AG04449 (cell line): ENCODE results near the gene GNAO1.

Experiments used
- CTCF ChIA-PET: fragments of 350-600 bp; formaldehyde crosslinking; extraction: SDS; loops from one replicate; lab custom pipeline; 2021; ENCODE audit warnings: antibody characterized with exemption; lab: Yijun Ruan, JAX
- POLR2A ChIA-PET: fragments of 400-600, 350-600 bp; formaldehyde crosslinking; extraction: SDS; loops from one replicate; lab custom pipeline; 2020; ENCODE audit warnings: antibody characterized with exemption, inconsistent platforms; lab: Yijun Ruan, JAX
- DNase-seq: peaks from one replicate; pipeline ENCODE4 v3.0.0-alpha.2; 2010; ENCODE audit warnings: low read depth, low spot score
- H3K4me3 ChIP-seq: 2 replicates; pipeline ENCODE4 v1.5.1; 2011; ENCODE audit warnings: low read depth, mild to moderate bottlenecking, control low read depth, low read length
- TF ChIP-seq, protein P1 (sequence below): IDR thresholded peaks from one replicate; pipeline ENCODE4 v1.5.1; 2011; ENCODE audit warnings: mild to moderate bottlenecking, moderate library complexity, low read length, control low read depth, inconsistent platforms; ENCODE audit not compliant: insufficient read depth; ENCODE audit errors: missing control alignments

Gene GNAO1

DNA sequence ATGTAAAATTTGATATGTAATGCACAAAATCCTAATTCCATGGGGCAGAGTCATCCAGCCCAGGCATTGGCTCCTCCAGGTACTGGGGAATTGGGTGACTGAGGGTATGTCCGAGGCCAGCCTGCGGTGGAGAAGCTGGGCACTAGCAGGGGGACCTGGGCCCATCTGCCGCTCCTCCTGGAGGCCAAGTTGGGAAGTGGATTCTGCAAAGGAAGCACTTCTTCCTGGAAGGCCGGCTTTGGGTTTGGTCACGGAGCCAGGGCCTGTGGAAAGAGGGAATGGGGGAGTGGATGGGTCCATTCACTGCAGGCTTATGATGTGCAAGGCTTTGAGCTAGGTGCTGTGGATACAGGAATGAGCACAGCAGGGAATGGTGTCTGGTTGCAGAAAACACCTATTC, 85.8 kb downstream of the GNAO1 start:
- H3K4me3 ChIP-seq: no peak overlapping the region
- ChIA-PET POLR2A (no interaction called here), CTCF (interaction anchor here (0.7 to 2.3 kb wide), 4 partner anchors 10 to 1773 kb away, joined by 3 to 9 read pairs (median 6); no protein-coding TSS in a partner anchor)
- TF ChIP-seq, protein P1, sequence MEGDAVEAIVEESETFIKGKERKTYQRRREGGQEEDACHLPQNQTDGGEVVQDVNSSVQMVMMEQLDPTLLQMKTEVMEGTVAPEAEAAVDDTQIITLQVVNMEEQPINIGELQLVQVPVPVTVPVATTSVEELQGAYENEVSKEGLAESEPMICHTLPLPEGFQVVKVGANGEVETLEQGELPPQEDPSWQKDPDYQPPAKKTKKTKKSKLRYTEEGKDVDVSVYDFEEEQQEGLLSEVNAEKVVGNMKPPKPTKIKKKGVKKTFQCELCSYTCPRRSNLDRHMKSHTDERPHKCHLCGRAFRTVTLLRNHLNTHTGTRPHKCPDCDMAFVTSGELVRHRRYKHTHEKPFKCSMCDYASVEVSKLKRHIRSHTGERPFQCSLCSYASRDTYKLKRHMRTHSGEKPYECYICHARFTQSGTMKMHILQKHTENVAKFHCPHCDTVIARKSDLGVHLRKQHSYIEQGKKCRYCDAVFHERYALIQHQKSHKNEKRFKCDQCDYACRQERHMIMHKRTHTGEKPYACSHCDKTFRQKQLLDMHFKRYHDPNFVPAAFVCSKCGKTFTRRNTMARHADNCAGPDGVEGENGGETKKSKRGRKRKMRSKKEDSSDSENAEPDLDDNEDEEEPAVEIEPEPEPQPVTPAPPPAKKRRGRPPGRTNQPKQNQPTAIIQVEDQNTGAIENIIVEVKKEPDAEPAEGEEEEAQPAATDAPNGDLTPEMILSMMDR: peak; percentile 41
- DNase-seq: no peak

DNA sequence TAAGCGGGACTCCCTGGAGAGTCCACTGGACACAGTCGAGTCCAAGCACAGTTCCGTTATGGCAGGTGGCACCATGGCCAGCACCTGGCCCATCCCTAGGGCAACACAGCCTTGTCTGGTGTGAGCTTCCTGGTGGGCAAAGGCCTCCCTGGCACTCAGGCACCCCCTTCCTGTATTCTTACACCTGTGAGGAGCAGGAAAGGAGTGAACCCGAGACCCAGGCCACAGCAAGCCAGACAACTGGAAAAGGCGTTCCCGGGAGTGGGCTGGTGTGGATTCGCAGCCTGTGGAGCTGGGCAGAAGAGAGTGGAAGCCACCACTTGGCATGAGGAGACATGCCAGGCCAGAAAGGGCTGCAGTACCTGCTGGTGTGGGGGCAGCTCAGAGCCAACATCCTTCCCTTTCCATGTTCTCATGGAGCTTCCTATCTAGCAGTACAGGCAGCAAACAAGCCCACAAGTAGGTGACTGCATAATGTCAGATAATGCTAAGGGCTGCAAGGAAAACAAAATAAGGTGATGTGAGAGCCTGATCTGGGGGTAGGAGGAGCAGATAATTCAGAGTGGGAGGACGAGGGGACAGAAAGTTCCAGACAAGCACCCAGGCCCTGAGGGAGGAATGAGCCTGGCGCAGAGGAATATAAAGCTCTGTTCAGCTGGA, 87.0 kb downstream of the GNAO1 start:
- ChIA-PET CTCF (interaction anchor here (0.7 to 7.1 kb wide), 4 partner anchors 8 to 335 kb away, joined by 3 to 47 read pairs (median 18); no protein-coding TSS in a partner anchor), POLR2A (no interaction called here)
- TF ChIP-seq, protein P1: no peak
- DNase-seq: no peak
- no peak overlapping the region for H3K4me3 ChIP-seq

DNA sequence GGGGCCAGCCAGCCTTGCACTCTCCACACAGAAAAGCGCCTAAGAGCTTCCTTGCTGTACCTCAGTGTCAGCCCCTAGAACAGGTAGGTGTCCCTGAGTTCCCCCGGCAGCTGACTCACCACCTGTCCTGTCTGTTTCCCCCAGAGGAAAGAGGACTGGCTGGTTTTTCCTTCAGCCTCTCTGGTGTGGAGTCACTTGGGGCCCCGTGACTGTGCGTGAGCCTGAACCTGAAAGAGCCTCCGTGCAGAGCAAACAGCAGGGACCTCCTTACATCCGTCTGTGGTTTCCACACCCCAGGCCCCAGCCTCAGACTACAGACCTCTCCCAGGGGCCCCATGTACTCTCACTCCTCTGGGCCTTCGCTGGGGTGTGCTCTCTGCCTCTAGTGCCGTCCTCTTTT, 87.8 kb downstream of the GNAO1 start:
- TF ChIP-seq, protein P1: no peak
- DNase-seq: no peak
- no peak overlapping the region for H3K4me3 ChIP-seq
- POLR2A ChIA-PET: no interaction called here
- CTCF ChIA-PET: interaction anchor here (2.4 to 7.1 kb wide), 3 partner anchors 9 to 40 kb away, joined by 11 to 47 read pairs (median 34); no protein-coding TSS in a partner anchor

DNA sequence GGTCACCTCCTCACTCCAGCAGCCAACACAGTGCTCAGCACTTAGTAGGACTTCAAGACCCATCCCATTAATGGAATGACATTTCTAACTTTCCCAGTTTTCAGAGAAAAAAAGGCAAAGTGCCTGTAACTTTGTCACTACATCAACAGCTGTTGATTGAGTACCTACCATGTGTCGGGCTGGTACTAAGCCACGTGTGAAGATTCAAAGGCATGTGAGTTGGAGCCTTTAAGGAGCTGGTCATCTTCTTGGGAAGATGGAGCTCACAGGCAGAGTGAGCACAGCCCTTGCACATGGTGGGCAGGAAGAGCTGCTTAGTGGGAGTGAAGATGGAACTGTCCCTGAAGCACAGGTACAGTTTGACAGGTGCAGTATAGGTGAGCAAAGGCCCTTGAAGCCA, 88.6 kb downstream of the GNAO1 start:
- ChIA-PET CTCF (interaction anchor here (0.9 to 7.1 kb wide), 5 partner anchors 10 to 77 kb away, joined by 3 to 47 read pairs (median 11); no protein-coding TSS in a partner anchor), POLR2A (no interaction called here)
- DNase-seq: no peak
- TF ChIP-seq, protein P1: no peak
- no peak overlapping the region for H3K4me3 ChIP-seq

DNA sequence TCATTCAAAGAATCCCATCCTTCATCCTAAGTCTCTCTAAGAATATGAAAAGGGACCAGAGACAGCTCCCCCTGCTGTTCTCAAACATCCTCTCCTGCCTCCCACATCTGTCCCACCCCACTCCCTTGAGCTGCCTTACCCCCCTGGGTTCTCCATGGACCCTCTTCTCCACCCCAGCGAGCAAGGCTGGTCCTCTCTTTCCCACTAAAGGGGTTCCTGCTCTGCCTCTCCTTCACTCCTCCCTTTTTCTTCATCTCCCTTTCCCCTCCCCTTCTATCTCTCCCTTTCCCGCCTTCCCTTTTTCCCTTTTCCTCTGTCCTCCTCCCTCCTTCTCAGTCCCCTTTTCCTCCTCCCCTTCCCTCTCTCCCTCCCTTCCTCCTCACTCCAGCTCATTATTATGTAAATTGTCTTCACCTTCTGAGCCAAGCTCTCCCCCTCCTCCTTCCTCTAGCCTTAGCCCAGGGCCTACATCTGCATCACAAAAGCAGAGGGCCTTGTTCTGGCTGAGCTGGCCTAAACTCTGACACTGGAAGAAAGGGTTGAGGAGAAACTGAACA, 90.0 kb downstream of the GNAO1 start:
- H3K4me3 ChIP-seq: no peak overlapping the region
- ChIA-PET POLR2A (no interaction called here), CTCF (interaction anchor here (0.7 to 7.1 kb wide), 13 partner anchors 8 to 339 kb away, joined by 3 to 47 read pairs (median 4); no protein-coding TSS in a partner anchor)
- no peak for DNase-seq
- TF ChIP-seq, protein P1: peak; percentile 39

DNA sequence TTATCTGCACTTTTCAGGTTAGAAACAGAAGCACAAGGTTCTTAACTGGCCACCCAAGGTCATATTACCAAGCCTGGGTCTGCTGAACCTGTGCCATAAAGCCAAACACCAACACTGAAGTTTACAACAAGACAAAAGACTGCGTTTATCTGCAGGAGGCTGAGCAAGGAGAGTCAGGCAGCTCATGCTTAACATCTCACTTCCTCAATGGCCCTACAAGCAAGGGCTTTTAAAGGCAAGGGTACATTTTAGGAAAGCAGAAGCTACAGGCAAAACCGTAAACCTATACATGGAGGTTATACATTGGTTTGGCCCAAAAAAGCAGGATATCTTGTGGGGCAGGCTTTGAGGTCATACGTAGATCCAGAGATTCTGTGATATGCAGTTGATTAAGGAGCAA, 91.2 kb downstream of the GNAO1 start:
- no peak overlapping the region for H3K4me3 ChIP-seq
- CTCF ChIA-PET: interaction anchor here (1.3 to 7.1 kb wide), 3 partner anchors 11 to 339 kb away, joined by 4 to 47 read pairs (median 34); no protein-coding TSS in a partner anchor
- TF ChIP-seq, protein P1: no peak
- POLR2A ChIA-PET: no interaction called here
- no peak for DNase-seq
